A549 (cell line): ENCODE results near the gene ACO2. TPM values are rescaled to one million over a fixed set of nuclear protein-coding genes. Genes with fewer than 3 reads are reported as not detected.

ENCODE experiments used
- ATAC-seq, 2 experiments: fragments of 200-7000 bp in 1 of 2; fragments of >200 bp in 1 of 2; cut with Nextera tagmentation in 1 of 2; cut with Tn5 transposase in 1 of 2; 3 replicates each; pipeline versions ENCODE4 v1.8.0 to v1.9.1; 2018 to 2020; ENCODE audit warnings: mild to moderate bottlenecking in 1 of 2, moderate library complexity in 1 of 2
- CTCF ChIA-PET: fragments of 300-600 bp; sonication (Branson Sonifier 250); formaldehyde crosslinking; extraction: SDS; loops from one replicate; lab custom pipeline; 2021; ENCODE audit warnings: antibody characterized with exemption, inconsistent platforms; lab: Yijun Ruan, JAX
- POLR2A ChIA-PET: fragments of 350-600 bp; formaldehyde crosslinking; extraction: SDS; loops from one replicate; lab custom pipeline; 2021; ENCODE audit warnings: antibody characterized with exemption, inconsistent platforms; lab: Yijun Ruan, JAX
- DNase-seq, 2 experiments: peaks; one replicate each; pipeline versions ENCODE4 v3.0.0 to v3.0.0-alpha.2; 2011 to 2016; ENCODE audit warnings: low read depth in 1 of 2, low spot score in 1 of 2
- FAIRE-seq: peaks from 2 replicates; lab custom pipeline; 2011; peaks lifted over from hg19 to GRCh38; lab: Jason Lieb, UNC
- H3K27ac ChIP-seq, 2 experiments: fragments of >200 bp; sonication (Bioruptor Twin); formaldehyde crosslinking; 3 replicates each; pipeline ENCODE4 v1.5.1; 2016 to 2017
- H3K4me1 ChIP-seq: fragments of >200 bp; sonication (Bioruptor Twin); formaldehyde crosslinking; 3 replicates; pipeline ENCODE4 v1.6.1; 2016
- H3K4me2 ChIP-seq: fragments of >200 bp; sonication (Bioruptor Twin); formaldehyde crosslinking; 3 replicates; pipeline ENCODE4 v1.6.1; 2016
- H3K4me3 ChIP-seq: fragments of >200 bp; sonication (Bioruptor Twin); formaldehyde crosslinking; 3 replicates; pipeline ENCODE4 v1.5.1; 2016
- H3K9me3 ChIP-seq: fragments of >200 bp; sonication (Bioruptor Twin); formaldehyde crosslinking; 3 replicates; pipeline ENCODE4 v1.6.1; 2016
- ATOH8 ChIP-seq: fragments of 250-450 bp; sonication (Bioruptor Pico); IDR thresholded peaks from 2 replicates; pipeline ENCODE4 v1.5.0; 2020; ENCODE audit warnings: low read depth, mild to moderate bottlenecking, moderate library complexity
- CBX2 ChIP-seq: fragments of 200-600 bp; sonication (generic); IDR thresholded peaks from 2 replicates; pipeline ENCODE4 v1.6.1; 2016; ENCODE audit warnings: low read depth, mild to moderate bottlenecking, borderline replicate concordance
- EHF ChIP-seq: fragments of 250-450 bp; sonication (Bioruptor Pico); IDR thresholded peaks from 2 replicates; pipeline ENCODE4 v1.5.0; 2020; ENCODE audit warnings: mild to moderate bottlenecking
- EHMT2 ChIP-seq: fragments of 200-600 bp; sonication (generic); IDR thresholded peaks from 2 replicates; pipeline ENCODE4 v1.6.1; 2016; ENCODE audit warnings: antibody characterized with exemption, low read depth, mild to moderate bottlenecking, moderate library complexity
- ELK1 ChIP-seq: fragments of 150-350 bp; IDR thresholded peaks from 2 replicates; pipeline ENCODE4 v1.6.1; 2014; ENCODE audit warnings: low read depth, mild to moderate bottlenecking, low read length
- FOSB ChIP-seq: fragments of 250-450 bp; sonication (Bioruptor Pico); IDR thresholded peaks from 2 replicates; pipeline ENCODE4 v1.5.0; 2020; ENCODE audit warnings: mild to moderate bottlenecking, moderate library complexity
- HDAC2 ChIP-seq: fragments of 200-600 bp; sonication (generic); IDR thresholded peaks from 2 replicates; pipeline ENCODE4 v1.6.1; 2016
- HEYL ChIP-seq: fragments of 250-450 bp; sonication (Bioruptor Pico); IDR thresholded peaks from 2 replicates; pipeline ENCODE4 v1.8.0; 2021; ENCODE audit warnings: mild to moderate bottlenecking, moderate library complexity
- HMGXB4 ChIP-seq: fragments of 250-450 bp; sonication (Bioruptor Pico); IDR thresholded peaks from 2 replicates; pipeline ENCODE4 v1.5.0; 2021; ENCODE audit warnings: mild to moderate bottlenecking, moderate library complexity, borderline replicate concordance
- HOXA7 ChIP-seq: fragments of 250-450 bp; sonication (Bioruptor Pico); IDR thresholded peaks from 2 replicates; pipeline ENCODE4 v1.5.0; 2020; ENCODE audit warnings: mild to moderate bottlenecking, moderate library complexity
- JUN ChIP-seq, 2 experiments: fragments of >200 bp; sonication (Bioruptor Twin); formaldehyde crosslinking; IDR thresholded peaks; 2 replicates in 1 of 2; 3 replicates in 1 of 2; pipeline ENCODE4 v1.6.1; 2016 to 2017
- KDM1A ChIP-seq: fragments of 200-600 bp; sonication (generic); IDR thresholded peaks from 2 replicates; pipeline ENCODE4 v1.6.1; 2016; ENCODE audit warnings: low read depth, mild to moderate bottlenecking
- KDM5A ChIP-seq: fragments of 200-600 bp; sonication (generic); IDR thresholded peaks from 2 replicates; pipeline ENCODE4 v1.6.1; 2016; ENCODE audit warnings: antibody characterized with exemption, mild to moderate bottlenecking
- MAFK ChIP-seq: fragments of 450-650 bp; IDR thresholded peaks from 2 replicates; pipeline ENCODE4 v1.6.1; 2014; ENCODE audit not compliant: partially characterized antibody
- NR3C1 ChIP-seq: fragments of >200 bp; sonication (Bioruptor Twin); formaldehyde crosslinking; IDR thresholded peaks from 3 replicates; pipeline ENCODE4 v1.6.1; 2017
- PBX3 ChIP-seq: IDR thresholded peaks from 2 replicates; pipeline ENCODE4 v1.6.1; 2012
- PHF8 ChIP-seq: fragments of 200-600 bp; sonication (generic); IDR thresholded peaks from 2 replicates; pipeline ENCODE4 v1.6.1; 2016; ENCODE audit warnings: low read depth, mild to moderate bottlenecking, antibody characterized with exemption, moderate library complexity, borderline replicate concordance
- POLR2A ChIP-seq: IDR thresholded peaks from 2 replicates; pipeline ENCODE4 v1.6.1; 2012; ENCODE audit warnings: mild to moderate bottlenecking, low read length
- POLR2AphosphoS2 ChIP-seq: conservative IDR thresholded peaks from 2 replicates; pipeline ENCODE4 v1.6.1; 2012; ENCODE audit warnings: low read length, improper control_type of control experiment, inconsistent platforms
- RFX5 ChIP-seq: fragments of 450-650 bp; IDR thresholded peaks from 2 replicates; pipeline ENCODE4 v1.7.1; 2014; ENCODE audit warnings: antibody characterized with exemption, mild to moderate bottlenecking, moderate library complexity
- RNF2 ChIP-seq: fragments of 200-600 bp; sonication (generic); IDR thresholded peaks from 2 replicates; pipeline ENCODE4 v1.6.1; 2016; ENCODE audit warnings: low read depth, mild to moderate bottlenecking, antibody characterized with exemption, moderate library complexity, borderline replicate concordance
- SREBF2 ChIP-seq: fragments of 450-650 bp; IDR thresholded peaks from 2 replicates; pipeline ENCODE4 v1.6.1; 2014; ENCODE audit warnings: mild to moderate bottlenecking, moderate library complexity
- TFCP2L1 ChIP-seq: fragments of 250-450 bp; sonication (Bioruptor Pico); IDR thresholded peaks from 2 replicates; pipeline ENCODE4 v1.5.0; 2021; ENCODE audit warnings: mild to moderate bottlenecking
- ZFP36 ChIP-seq: fragments of 450-650 bp; IDR thresholded peaks from 2 replicates; pipeline ENCODE4 v1.6.1; 2014; ENCODE audit warnings: borderline replicate concordance; ENCODE audit not compliant: partially characterized antibody
- ZNF302 ChIP-seq: fragments of 250-450 bp; sonication (Bioruptor Pico); IDR thresholded peaks from 2 replicates; pipeline ENCODE4 v1.9.0; 2021; ENCODE audit warnings: inconsistent platforms, mild to moderate bottlenecking, moderate library complexity
- WGBS: methylation state at CpG from one replicate; pipeline ENCODE4 v1.1.6; 2017; ENCODE audit errors: missing lambda C conversion rate; 5-methylcytosine and 5-hydroxymethylcytosine counted together
- polyA plus RNA-seq, 4 experiments: library from polyadenylated mRNA; depleted of rRNA in 3 of 4; stranded (reverse); fragments of >200 nt; fragmentation: RNase III in 1 of 4; extraction: RNeasy Plus Mini Kit Qiagen cat#74134 plus additional on column Dnase treatment in 1 of 4; gene quantifications; 2 replicates in 3 of 4; 3 replicates in 1 of 4; pipeline ENCODE4 v1.2.3, GENCODE V29; 2011 to 2017

ACO2 gene
- polyA plus RNA-seq, 2 of the 4 experiments (the other 2 are of a cell fraction), result 30.7 to 43.7 TPM

GRCh38 chr22:41522813-41523212 lies 53.9 kb downstream of the ACO2 start:
- no peak overlapping the region for H3K27ac ChIP-seq
- no peak for FAIRE-seq
- H3K9me3 ChIP-seq, result no peaks in the 10 kb centered on the region
- ChIA-PET CTCF (interaction anchor here (6.3 kb wide), 1 partner anchor 121 kb away, joined by 64 read pairs; no protein-coding TSS in a partner anchor), POLR2A (no interaction called here)
- H3K4me3 ChIP-seq, result no peak overlapping the region
- WGBS, result 96% methylated on average over 4 of the region's 9 CpGs
- no peak for TF ChIP-seq FOSB (CRISPR knock-in tag)
- TF ChIP-seq CBX2, result no peak
- no peak for TF ChIP-seq POLR2AphosphoS2
- no peak for TF ChIP-seq HOXA7 (CRISPR knock-in tag)
- no peak for TF ChIP-seq PHF8
- no peak for TF ChIP-seq HEYL (CRISPR knock-in tag)
- H3K4me2 ChIP-seq, result no peak overlapping the region
- no peak for DNase-seq
- H3K4me1 ChIP-seq, result no peaks in the 10 kb centered on the region
- no peak for ATAC-seq

- no peak for FAIRE-seq
- Histone ChIP-seq H3K4me1 (no peaks in the 10 kb centered on the region), H3K4me2 (no peak overlapping the region), H3K27ac (0 out of 6 replicates have a peak overlapping the region, but pooled peaks of 1 of the 2 experiments have one; percentile 16), H3K9me3 (no peaks in the 10 kb centered on the region), H3K4me3 (no peak overlapping the region)
- POLR2A ChIA-PET, result no interaction called here
- DNase-seq, result no peak
- WGBS, result 93% methylated on average over 12 of the region's 21 CpGs
- peak; percentile 4 to 9; a peak in 3 of 6 replicates for ATAC-seq
- TF ChIP-seq JUN (IDR thresholded peaks at IDR 0.05) (no peak), HDAC2 (no peak), SREBF2 (no peak)
- CTCF ChIA-PET, result interaction anchor here (6.3 kb wide), 1 partner anchor 122 kb away, joined by 64 read pairs; no protein-coding TSS in a partner anchor
Observed at GRCh38 chr22:41523464-41524221, 54.7 kb downstream of the ACO2 start.

GRCh38 chr22:41524251-41524661 lies 55.3 kb downstream of the ACO2 start:
- POLR2A ChIA-PET, result interaction anchor here (0.7 kb wide), 1 partner anchor 78 kb away, joined by 4 read pairs; the partner anchor contains the start of gene TOB2
- TF ChIP-seq SREBF2, result no peak
- no peak for TF ChIP-seq TFCP2L1 (CRISPR knock-in tag)
- no peak for TF ChIP-seq EHMT2
- no peak for TF ChIP-seq KDM1A
- TF ChIP-seq EHF (CRISPR knock-in tag), result no peak
- no peak for TF ChIP-seq POLR2A
- TF ChIP-seq RFX5, result no peak
- TF ChIP-seq PBX3, result no peak
- TF ChIP-seq POLR2AphosphoS2, result no peak
- TF ChIP-seq HEYL (CRISPR knock-in tag), result no peak
- no peak for TF ChIP-seq NR3C1
- no peak for TF ChIP-seq ELK1
- no peak for TF ChIP-seq MAFK
- no peak for TF ChIP-seq ZFP36
- TF ChIP-seq KDM5A, result no peak
- no peak for TF ChIP-seq ATOH8
- no peak for TF ChIP-seq ZNF302
- TF ChIP-seq RNF2, result no peak
- no peak for TF ChIP-seq HMGXB4 (CRISPR knock-in tag)
- Histone ChIP-seq H3K4me1 (no peaks in the 10 kb centered on the region), H3K9me3 (no peaks in the 10 kb centered on the region), H3K27ac (no peak overlapping the region), H3K4me3 (no peak overlapping the region), H3K4me2 (no peak overlapping the region)
- CTCF ChIA-PET, result interaction anchor here (6.3 kb wide), 1 partner anchor 122 kb away, joined by 64 read pairs; no protein-coding TSS in a partner anchor
- FAIRE-seq, result no peak
- ATAC-seq, result peak in 1 of 2 experiments; percentile 6; a peak in 2 of 6 replicates
- DNase-seq, result no peak
- WGBS, result 87% methylated on average over 13 of the region's 13 CpGs
